GM23338 (cell line): Measurements from ENCODE around the gene SYNGR3. TPM values are rescaled to one million over a fixed set of nuclear protein-coding genes. Genes with fewer than 3 reads are reported as not detected.

Source experiments
- ATAC-seq: fragments of 200-7000 bp; cut with Tn5 transposase; 3 replicates; pipeline ENCODE4 v1.9.1; 2020
- DNase-seq: peaks from one replicate; pipeline ENCODE4 v3.0.0-alpha.2; 2015; ENCODE audit warnings: low spot score
- H2AFZ ChIP-seq: fragments of 200-600 bp; sonication (generic); 2 replicates; pipeline ENCODE4 v1.8.0; 2016; ENCODE audit warnings: antibody characterized with exemption, mild to moderate bottlenecking, moderate library complexity
- H3F3A ChIP-seq: fragments of 200-600 bp; sonication (generic); replicated peaks from 2 replicates; pipeline ENCODE4 v1.8.0; 2017; ENCODE audit warnings: antibody characterized with exemption, mixed run types, low read depth
- H3K27ac ChIP-seq: fragments of 200-600 bp; sonication (generic); 2 replicates; pipeline ENCODE4 v1.6.1; 2016; ENCODE audit warnings: low read depth
- H3K27me3 ChIP-seq: fragments of 200-600 bp; sonication (generic); 2 replicates; pipeline ENCODE4 v1.8.0; 2016; ENCODE audit warnings: mild to moderate bottlenecking, mixed run types, moderate library complexity; ENCODE audit not compliant: insufficient read depth
- H3K36me3 ChIP-seq: fragments of 200-600 bp; sonication (generic); 2 replicates; pipeline ENCODE4 v1.8.0; 2016; ENCODE audit warnings: mild to moderate bottlenecking; ENCODE audit not compliant: insufficient read depth
- H3K4me1 ChIP-seq: fragments of 200-600 bp; sonication (generic); 2 replicates; pipeline ENCODE4 v1.8.0; 2016; ENCODE audit warnings: mild to moderate bottlenecking, moderate library complexity; ENCODE audit not compliant: insufficient read depth
- H3K4me2 ChIP-seq: fragments of 200-600 bp; sonication (generic); 2 replicates; pipeline ENCODE4 v1.7.1; 2017; ENCODE audit warnings: mixed run types
- H3K4me3 ChIP-seq: fragments of 200-600 bp; sonication (generic); 2 replicates; pipeline ENCODE4 v1.6.1; 2016; ENCODE audit warnings: mixed run types
- H3K79me2 ChIP-seq: fragments of 200-600 bp; sonication (generic); replicated peaks from 2 replicates; pipeline ENCODE4 v1.8.0; 2017; ENCODE audit warnings: mild to moderate bottlenecking; ENCODE audit not compliant: insufficient read depth
- H3K9me2 ChIP-seq: fragments of 200-600 bp; sonication (generic); 2 replicates; pipeline ENCODE4 v1.8.0; 2017; ENCODE audit not compliant: insufficient read depth
- H4K20me1 ChIP-seq: fragments of 200-600 bp; sonication (generic); replicated peaks from 2 replicates; pipeline ENCODE4 v1.8.0; 2017; ENCODE audit warnings: mild to moderate bottlenecking; ENCODE audit not compliant: insufficient read depth
- H3K27ac Mint-ChIP-seq: 2 replicates; pipeline ENCODE4 v1.8.0; 2020; ENCODE audit warnings: inconsistent platforms, mild to moderate bottlenecking, moderate library complexity, mixed read lengths
- H3K27me3 Mint-ChIP-seq: 3 replicates; pipeline ENCODE4 v1.8.0; 2022; ENCODE audit warnings: low read depth, mild to moderate bottlenecking, moderate library complexity, mixed read lengths, inconsistent platforms; ENCODE audit not compliant: insufficient read depth, poor library complexity
- H3K36me3 Mint-ChIP-seq: 3 replicates; pipeline ENCODE4 v1.8.0; 2021; ENCODE audit warnings: low read depth, mild to moderate bottlenecking, inconsistent platforms, moderate library complexity, mixed read lengths
- H3K4me1 Mint-ChIP-seq: 3 replicates; pipeline ENCODE4 v1.8.0; 2020; ENCODE audit warnings: mild to moderate bottlenecking, inconsistent platforms, mixed read lengths
- H3K4me3 Mint-ChIP-seq: 3 replicates; pipeline ENCODE4 v1.8.0; 2021; ENCODE audit warnings: moderate library complexity, mild to moderate bottlenecking, inconsistent platforms, mixed read lengths
- H3K9me3 Mint-ChIP-seq: 3 replicates; pipeline ENCODE4 v1.8.0; 2020; ENCODE audit warnings: moderate library complexity, mild to moderate bottlenecking, inconsistent platforms, mixed read lengths
- EZH2 ChIP-seq: fragments of 200-600 bp; sonication (generic); IDR thresholded peaks from one replicate; pipeline ENCODE4 v1.8.0; 2017; ENCODE audit warnings: antibody characterized with exemption, mild to moderate bottlenecking, low read depth; ENCODE audit not compliant: unreplicated experiment
- NANOG ChIP-seq: IDR thresholded peaks from 2 replicates; pipeline ENCODE4 v1.6.1; 2016; ENCODE audit warnings: antibody characterized with exemption, borderline replicate concordance
- STAT1 ChIP-seq: IDR thresholded peaks from one replicate; pipeline ENCODE4 v1.6.1; 2016; ENCODE audit warnings: antibody characterized with exemption; ENCODE audit not compliant: unreplicated experiment
- ZNF114 ChIP-seq: fragments of 250-450 bp; sonication (Bioruptor Pico); IDR thresholded peaks from 2 replicates; pipeline ENCODE4 v1.5.0; 2020; ENCODE audit warnings: mild to moderate bottlenecking, moderate library complexity
- ZNF331 ChIP-seq: fragments of 250-450 bp; sonication (Bioruptor Pico); IDR thresholded peaks from 2 replicates; pipeline ENCODE4 v1.5.0; 2020; ENCODE audit warnings: low read depth, mild to moderate bottlenecking, moderate library complexity
- polyA plus RNA-seq: library from polyadenylated mRNA; unstranded; fragments of >200 nt; fragmentation: Nextera tagmentation; extraction: Ambion mirVana; gene quantifications from 2 replicates; pipeline ENCODE4 v1.2.1, GENCODE V29; 2016
- total RNA-seq: library from RNA; depleted of rRNA; stranded (reverse); fragments of >200 nt; shearing (Covaris generic); gene quantifications from 2 replicates; pipeline ENCODE4 v1.2.3, GENCODE V29; 2014
- TF ChIP-seq, protein P1 (sequence below): IDR thresholded peaks from one replicate; pipeline ENCODE4 v1.6.1; 2018; ENCODE audit warnings: antibody characterized with exemption; ENCODE audit not compliant: unreplicated experiment
- TF ChIP-seq, protein P2 (sequence below): fragments of 250-450 bp; sonication (Bioruptor Pico); IDR thresholded peaks from 2 replicates; pipeline ENCODE4 v1.5.0; 2020; ENCODE audit warnings: mild to moderate bottlenecking, moderate library complexity
- TF ChIP-seq, protein P3 (sequence below): IDR thresholded peaks from 2 replicates; pipeline ENCODE4 v1.6.1; 2016; ENCODE audit warnings: antibody characterized with exemption

SYNGR3 gene
- total and polyA plus RNA-seq, 2 experiments from 2014 or later, result 45.4 to 77.7 TPM

DNA sequence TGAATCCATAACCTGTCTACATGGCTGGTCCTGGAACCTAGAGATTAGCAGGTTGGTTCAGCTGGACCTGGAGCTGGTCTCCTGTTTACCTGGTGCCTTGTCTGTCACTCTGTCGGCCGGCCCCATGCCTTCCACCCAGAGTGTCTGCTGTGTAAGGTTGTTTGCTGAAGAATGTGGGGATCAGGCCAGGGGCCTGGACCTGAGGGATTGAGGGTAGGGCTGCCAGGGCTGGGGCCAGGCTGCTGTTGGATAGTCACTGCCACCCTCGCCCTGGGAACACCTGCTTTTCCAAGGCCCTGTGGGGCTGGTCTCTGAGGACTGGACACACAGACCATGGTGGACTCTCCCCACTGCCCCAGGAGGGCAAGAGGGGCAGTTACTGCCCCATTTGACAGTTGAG is 38.4 kb downstream of the SYNGR3 start:
- H3K9me2 ChIP-seq, result no peaks in the 10 kb centered on the region
- Mint-ChIP-seq H3K27me3 (peaks cover 9% of the 10 kb centered on the region), H3K36me3 (no peaks in the 10 kb centered on the region), H3K4me3 (peak overlapping the region; percentile 81; the same call in 2 of the 3 replicates), H3K27ac (no peak overlapping the region), H3K9me3 (no peaks in the 10 kb centered on the region), H3K4me1 (peaks cover 9% of the 10 kb centered on the region)
- H3K27ac ChIP-seq, result no peak overlapping the region
- H3K36me3 ChIP-seq, result no peaks in the 10 kb centered on the region
- no peaks in the 10 kb centered on the region for H4K20me1 ChIP-seq
- peaks cover 36% of the 10 kb centered on the region for H3K27me3 ChIP-seq
- no peak for ATAC-seq
- no peaks in the 10 kb centered on the region for H3K79me2 ChIP-seq
- no peak overlapping the region for H2AFZ ChIP-seq
- TF ChIP-seq, protein P1, sequence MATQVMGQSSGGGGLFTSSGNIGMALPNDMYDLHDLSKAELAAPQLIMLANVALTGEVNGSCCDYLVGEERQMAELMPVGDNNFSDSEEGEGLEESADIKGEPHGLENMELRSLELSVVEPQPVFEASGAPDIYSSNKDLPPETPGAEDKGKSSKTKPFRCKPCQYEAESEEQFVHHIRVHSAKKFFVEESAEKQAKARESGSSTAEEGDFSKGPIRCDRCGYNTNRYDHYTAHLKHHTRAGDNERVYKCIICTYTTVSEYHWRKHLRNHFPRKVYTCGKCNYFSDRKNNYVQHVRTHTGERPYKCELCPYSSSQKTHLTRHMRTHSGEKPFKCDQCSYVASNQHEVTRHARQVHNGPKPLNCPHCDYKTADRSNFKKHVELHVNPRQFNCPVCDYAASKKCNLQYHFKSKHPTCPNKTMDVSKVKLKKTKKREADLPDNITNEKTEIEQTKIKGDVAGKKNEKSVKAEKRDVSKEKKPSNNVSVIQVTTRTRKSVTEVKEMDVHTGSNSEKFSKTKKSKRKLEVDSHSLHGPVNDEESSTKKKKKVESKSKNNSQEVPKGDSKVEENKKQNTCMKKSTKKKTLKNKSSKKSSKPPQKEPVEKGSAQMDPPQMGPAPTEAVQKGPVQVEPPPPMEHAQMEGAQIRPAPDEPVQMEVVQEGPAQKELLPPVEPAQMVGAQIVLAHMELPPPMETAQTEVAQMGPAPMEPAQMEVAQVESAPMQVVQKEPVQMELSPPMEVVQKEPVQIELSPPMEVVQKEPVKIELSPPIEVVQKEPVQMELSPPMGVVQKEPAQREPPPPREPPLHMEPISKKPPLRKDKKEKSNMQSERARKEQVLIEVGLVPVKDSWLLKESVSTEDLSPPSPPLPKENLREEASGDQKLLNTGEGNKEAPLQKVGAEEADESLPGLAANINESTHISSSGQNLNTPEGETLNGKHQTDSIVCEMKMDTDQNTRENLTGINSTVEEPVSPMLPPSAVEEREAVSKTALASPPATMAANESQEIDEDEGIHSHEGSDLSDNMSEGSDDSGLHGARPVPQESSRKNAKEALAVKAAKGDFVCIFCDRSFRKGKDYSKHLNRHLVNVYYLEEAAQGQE, result no peak
- TF ChIP-seq STAT1, result no peak
- no peak for TF ChIP-seq NANOG
- TF ChIP-seq EZH2, result no peak
- H3K4me1 ChIP-seq, result no peaks in the 10 kb centered on the region; the same call in 1 of the 2 replicates
- H3K4me2 ChIP-seq, result no peak overlapping the region
- H3F3A ChIP-seq, result peaks cover 5% of the 10 kb centered on the region; the same call in 1 of the 2 replicates
- no peak for DNase-seq
- H3K4me3 ChIP-seq, result no peak overlapping the region; the same call in 1 of the 2 replicates

DNA sequence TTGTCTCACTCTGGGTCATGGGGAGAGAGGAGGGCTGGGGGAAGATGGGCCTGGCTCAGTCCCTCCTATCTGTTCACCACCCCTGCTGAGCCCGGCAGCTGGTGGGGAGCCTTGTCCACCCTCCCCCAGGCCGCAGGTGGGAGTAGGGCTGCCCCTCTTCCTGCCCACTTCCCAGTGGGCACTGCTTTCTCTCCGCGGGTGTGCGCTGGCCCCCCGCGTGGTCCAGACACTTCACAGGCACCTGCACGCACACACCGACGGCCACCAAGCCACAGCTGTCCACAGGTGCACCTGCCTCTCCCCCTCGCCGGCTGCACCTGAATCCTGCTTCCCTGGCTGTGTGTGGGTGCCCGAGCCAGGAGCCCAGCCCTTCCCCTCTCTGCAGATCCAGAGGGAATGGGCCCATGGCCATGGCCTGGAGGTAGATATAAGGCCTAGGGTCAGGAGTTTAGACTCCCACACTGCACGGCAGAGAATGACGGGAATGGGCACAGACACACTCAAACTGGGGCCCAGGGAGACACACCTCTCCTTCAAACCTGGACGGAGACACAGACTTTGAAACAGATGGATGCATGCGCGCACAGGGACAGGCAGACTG is 39.0 kb downstream of the SYNGR3 start:
- ATAC-seq (no peak), DNase-seq (no peak)
- Histone ChIP-seq H3K27ac (no peak overlapping the region), H3K27me3 (peaks cover 36% of the 10 kb centered on the region), H3K4me2 (no peak overlapping the region), H3K4me3 (no peak overlapping the region), H3K4me1 (no peaks in the 10 kb centered on the region; the same call in 1 of the 2 replicates), H4K20me1 (no peaks in the 10 kb centered on the region), H3K9me2 (no peaks in the 10 kb centered on the region), H3K79me2 (no peaks in the 10 kb centered on the region), H3F3A (peaks cover under 1% of the 10 kb centered on the region; the same call in 1 of the 2 replicates), H3K36me3 (no peaks in the 10 kb centered on the region), H2AFZ (no peak overlapping the region)
- H3K4me1 Mint-ChIP-seq, result peaks cover 9% of the 10 kb centered on the region
- no peak overlapping the region for H3K4me3 Mint-ChIP-seq
- H3K27ac Mint-ChIP-seq, result no peak overlapping the region
- H3K36me3 Mint-ChIP-seq, result no peaks in the 10 kb centered on the region
- TF ChIP-seq, protein P2, sequence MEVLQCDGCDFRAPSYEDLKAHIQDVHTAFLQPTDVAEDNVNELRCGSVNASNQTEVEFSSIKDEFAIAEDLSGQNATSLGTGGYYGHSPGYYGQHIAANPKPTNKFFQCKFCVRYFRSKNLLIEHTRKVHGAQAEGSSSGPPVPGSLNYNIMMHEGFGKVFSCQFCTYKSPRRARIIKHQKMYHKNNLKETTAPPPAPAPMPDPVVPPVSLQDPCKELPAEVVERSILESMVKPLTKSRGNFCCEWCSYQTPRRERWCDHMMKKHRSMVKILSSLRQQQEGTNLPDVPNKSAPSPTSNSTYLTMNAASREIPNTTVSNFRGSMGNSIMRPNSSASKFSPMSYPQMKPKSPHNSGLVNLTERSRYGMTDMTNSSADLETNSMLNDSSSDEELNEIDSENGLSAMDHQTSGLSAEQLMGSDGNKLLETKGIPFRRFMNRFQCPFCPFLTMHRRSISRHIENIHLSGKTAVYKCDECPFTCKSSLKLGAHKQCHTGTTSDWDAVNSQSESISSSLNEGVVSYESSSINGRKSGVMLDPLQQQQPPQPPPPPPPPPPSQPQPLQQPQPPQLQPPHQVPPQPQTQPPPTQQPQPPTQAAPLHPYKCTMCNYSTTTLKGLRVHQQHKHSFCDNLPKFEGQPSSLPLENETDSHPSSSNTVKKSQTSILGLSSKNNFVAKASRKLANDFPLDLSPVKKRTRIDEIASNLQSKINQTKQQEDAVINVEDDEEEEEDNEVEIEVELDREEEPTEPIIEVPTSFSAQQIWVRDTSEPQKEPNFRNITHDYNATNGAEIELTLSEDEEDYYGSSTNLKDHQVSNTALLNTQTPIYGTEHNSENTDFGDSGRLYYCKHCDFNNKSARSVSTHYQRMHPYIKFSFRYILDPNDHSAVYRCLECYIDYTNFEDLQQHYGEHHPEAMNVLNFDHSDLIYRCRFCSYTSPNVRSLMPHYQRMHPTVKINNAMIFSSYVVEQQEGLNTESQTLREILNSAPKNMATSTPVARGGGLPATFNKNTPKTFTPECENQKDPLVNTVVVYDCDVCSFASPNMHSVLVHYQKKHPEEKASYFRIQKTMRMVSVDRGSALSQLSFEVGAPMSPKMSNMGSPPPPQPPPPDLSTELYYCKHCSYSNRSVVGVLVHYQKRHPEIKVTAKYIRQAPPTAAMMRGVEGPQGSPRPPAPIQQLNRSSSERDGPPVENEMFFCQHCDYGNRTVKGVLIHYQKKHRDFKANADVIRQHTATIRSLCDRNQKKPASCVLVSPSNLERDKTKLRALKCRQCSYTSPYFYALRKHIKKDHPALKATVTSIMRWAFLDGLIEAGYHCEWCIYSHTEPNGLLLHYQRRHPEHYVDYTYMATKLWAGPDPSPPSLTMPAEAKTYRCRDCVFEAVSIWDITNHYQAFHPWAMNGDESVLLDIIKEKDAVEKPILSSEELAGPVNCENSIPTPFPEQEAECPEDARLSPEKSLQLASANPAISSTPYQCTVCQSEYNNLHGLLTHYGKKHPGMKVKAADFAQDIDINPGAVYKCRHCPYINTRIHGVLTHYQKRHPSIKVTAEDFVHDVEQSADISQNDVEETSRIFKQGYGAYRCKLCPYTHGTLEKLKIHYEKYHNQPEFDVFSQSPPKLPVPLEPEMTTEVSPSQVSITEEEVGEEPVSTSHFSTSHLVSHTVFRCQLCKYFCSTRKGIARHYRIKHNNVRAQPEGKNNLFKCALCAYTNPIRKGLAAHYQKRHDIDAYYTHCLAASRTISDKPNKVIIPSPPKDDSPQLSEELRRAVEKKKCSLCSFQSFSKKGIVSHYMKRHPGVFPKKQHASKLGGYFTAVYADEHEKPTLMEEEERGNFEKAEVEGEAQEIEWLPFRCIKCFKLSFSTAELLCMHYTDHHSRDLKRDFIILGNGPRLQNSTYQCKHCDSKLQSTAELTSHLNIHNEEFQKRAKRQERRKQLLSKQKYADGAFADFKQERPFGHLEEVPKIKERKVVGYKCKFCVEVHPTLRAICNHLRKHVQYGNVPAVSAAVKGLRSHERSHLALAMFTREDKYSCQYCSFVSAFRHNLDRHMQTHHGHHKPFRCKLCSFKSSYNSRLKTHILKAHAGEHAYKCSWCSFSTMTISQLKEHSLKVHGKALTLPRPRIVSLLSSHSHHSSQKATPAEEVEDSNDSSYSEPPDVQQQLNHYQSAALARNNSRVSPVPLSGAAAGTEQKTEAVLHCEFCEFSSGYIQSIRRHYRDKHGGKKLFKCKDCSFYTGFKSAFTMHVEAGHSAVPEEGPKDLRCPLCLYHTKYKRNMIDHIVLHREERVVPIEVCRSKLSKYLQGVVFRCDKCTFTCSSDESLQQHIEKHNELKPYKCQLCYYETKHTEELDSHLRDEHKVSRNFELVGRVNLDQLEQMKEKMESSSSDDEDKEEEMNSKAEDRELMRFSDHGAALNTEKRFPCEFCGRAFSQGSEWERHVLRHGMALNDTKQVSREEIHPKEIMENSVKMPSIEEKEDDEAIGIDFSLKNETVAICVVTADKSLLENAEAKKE (CRISPR knock-in tag), result no peak
- no peak for TF ChIP-seq NANOG
- TF ChIP-seq, protein P3, sequence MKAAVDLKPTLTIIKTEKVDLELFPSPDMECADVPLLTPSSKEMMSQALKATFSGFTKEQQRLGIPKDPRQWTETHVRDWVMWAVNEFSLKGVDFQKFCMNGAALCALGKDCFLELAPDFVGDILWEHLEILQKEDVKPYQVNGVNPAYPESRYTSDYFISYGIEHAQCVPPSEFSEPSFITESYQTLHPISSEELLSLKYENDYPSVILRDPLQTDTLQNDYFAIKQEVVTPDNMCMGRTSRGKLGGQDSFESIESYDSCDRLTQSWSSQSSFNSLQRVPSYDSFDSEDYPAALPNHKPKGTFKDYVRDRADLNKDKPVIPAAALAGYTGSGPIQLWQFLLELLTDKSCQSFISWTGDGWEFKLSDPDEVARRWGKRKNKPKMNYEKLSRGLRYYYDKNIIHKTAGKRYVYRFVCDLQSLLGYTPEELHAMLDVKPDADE, result no peak
- no peak for TF ChIP-seq STAT1
- no peak for TF ChIP-seq ZNF114 (CRISPR knock-in tag)
- TF ChIP-seq ZNF331 (CRISPR knock-in tag), result no peak
- H3K27me3 Mint-ChIP-seq, result peaks cover 9% of the 10 kb centered on the region
- H3K9me3 Mint-ChIP-seq, result no peaks in the 10 kb centered on the region
